GM19025 (cell line): ENCODE measurements around the gene METAP2.

Experiments
- ATAC-seq: cut with Tn5 transposase; IDR thresholded peaks from one replicate; pipeline ENCODE4 v1.9.1; 2021; ENCODE audit warnings: mild to moderate bottlenecking, low read depth, moderate library complexity; ENCODE audit not compliant: unreplicated experiment

Gene METAP2

DNA sequence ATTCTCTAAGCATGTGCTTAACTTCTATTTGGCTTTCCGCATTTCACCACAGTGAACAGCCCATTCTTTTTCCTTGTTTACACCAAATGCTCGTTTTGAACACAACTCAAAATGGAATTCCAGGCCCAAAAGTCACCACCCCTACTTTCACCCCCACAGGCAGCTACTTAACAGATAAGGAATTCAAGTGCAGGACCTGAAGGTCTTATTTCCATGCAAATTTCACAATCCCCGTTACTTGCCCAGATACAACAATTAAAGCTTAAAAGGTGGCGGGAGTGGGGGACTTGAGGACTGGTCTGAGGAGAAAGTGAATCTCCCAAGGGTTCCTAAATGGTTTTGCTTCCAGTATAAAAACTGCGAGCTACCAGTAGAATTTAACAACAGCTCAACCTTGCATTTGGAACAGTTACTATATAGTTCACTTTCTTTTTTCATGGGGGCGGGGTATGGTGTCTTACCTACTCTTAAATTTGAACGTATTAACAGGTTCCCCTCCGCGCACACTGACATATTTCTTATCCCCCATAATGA is 73.6 kb downstream of the METAP2 start:
- no peak for ATAC-seq

GRCh38 chr12:95548056-95548538 is 74.1 kb downstream of the METAP2 start:
- ATAC-seq, result no peak

GRCh38 chr12:95548539-95549391 is 74.8 kb downstream of the METAP2 start:
- no peak for ATAC-seq

DNA sequence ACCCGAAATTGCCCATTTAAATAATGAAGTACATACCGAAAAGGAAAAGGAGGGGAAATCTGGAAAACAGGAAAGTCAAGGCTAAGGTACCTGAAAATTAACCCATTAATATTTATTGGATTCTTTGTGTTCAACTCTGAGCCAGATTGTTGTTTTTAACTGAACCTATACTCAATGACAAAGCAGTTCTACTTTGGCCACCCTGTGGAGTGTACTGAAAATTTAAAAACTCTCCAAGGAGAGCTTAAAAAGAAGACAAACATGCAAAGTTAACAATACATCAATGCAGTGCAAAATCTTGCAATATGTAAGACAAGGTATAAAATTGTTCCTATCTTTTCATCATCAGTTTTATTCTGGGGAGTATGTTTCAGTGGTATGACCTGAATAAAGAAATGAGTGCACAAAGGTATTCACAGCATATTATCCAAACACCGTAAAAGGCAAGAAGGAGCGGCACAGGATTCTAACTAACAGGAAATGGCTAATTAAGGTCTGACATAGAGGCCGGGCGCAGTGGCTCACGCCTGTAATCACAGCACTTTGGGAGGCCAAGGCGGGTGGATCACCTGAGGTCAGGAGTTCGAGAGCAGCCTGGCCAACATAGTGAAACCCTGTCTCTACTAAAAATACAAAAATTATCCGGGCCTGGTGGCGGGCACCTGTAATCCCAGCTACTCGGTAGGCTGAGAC is 75.6 kb downstream of the METAP2 start:
- no peak for ATAC-seq

GRCh38 chr12:95551305-95551704 is 77.4 kb downstream of the METAP2 start, which contains the start of gene USP44:
Gene USP44 (minus strand): TSS chr12:95551476. CDS start chr12:95534256, 17,220 bp downstream.
- no peak for ATAC-seq

GRCh38 chr12:95551913-95552516 is 78.1 kb downstream of the METAP2 start:
- ATAC-seq, result no peak

GRCh38 chr12:95553197-95553943 is 79.4 kb downstream of the METAP2 start:
- ATAC-seq, result no peak

DNA sequence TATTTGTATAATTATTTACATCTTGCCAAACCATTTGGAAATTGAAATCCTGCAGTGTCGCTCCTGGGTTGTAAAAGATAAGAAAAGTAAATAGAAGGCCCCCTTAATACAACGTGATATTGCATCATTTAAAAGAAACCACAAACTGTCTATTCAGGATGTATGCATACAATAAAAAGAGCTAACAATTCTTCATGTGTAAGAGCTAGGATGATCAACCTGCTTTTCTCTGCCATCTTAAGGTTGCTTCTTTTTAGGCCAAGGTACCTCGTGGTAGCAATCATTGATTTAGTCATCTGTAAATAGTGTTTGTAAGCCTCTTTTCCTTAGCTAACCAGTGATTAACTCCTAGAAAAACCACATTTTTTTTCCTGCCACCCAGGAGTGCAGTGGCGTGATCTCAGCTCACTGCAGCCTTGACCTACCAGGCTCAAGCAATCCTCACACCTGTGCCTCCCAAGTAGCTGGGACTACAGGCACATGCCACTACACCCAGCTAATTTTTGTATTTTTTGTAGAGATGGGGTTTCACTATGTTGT is 80.7 kb downstream of the METAP2 start:
- no peak for ATAC-seq

GRCh38 chr12:95557625-95558024 is 83.7 kb downstream of the METAP2 start:
- ATAC-seq, result no peak
